GM19193 (cell line): ENCODE results near the gene PTPRF.

Experiments
- POLR2A ChIP-seq: IDR thresholded peaks from 4 replicates; pipeline ENCODE4 v1.6.1; 2011; ENCODE audit not compliant: insufficient read depth, insufficient read length; ENCODE audit errors: extremely low read depth

The PTPRF gene

GRCh38 chr1:43610339-43610738 is 79.7 kb downstream of the PTPRF start:
- no peak for TF ChIP-seq POLR2A

GRCh38 chr1:43611950-43612349 is 81.3 kb downstream of the PTPRF start:
- TF ChIP-seq POLR2A, result no peak

GRCh38 chr1:43612406-43612805 is 81.7 kb downstream of the PTPRF start:
- TF ChIP-seq POLR2A, result no peak

GRCh38 chr1:43613075-43613942 is 82.6 kb downstream of the PTPRF start:
- TF ChIP-seq POLR2A, result no peak

GRCh38 chr1:43614211-43614610 is 83.5 kb downstream of the PTPRF start:
- TF ChIP-seq POLR2A, result no peak

- TF ChIP-seq POLR2A, result no peak
Measured at GRCh38 chr1:43614891-43615290, 84.2 kb downstream of the PTPRF start.

- no peak for TF ChIP-seq POLR2A
Measured at GRCh38 chr1:43616383-43616782, 85.7 kb downstream of the PTPRF start.

GRCh38 chr1:43617011-43617410 is 86.3 kb downstream of the PTPRF start:
- no peak for TF ChIP-seq POLR2A

- TF ChIP-seq POLR2A, result no peak
Measured at GRCh38 chr1:43617668-43618067, 87.0 kb downstream of the PTPRF start.

GRCh38 chr1:43618521-43619313 is 88.0 kb downstream of the PTPRF start:
- no peak for TF ChIP-seq POLR2A

- TF ChIP-seq POLR2A, result no peak
Measured at GRCh38 chr1:43619314-43619790, 88.7 kb downstream of the PTPRF start.

- TF ChIP-seq POLR2A, result no peak
Measured at GRCh38 chr1:43619996-43620920, 89.6 kb downstream of the PTPRF start.

GRCh38 chr1:43620956-43621355 is 90.3 kb downstream of the PTPRF start:
- no peak for TF ChIP-seq POLR2A

- no peak for TF ChIP-seq POLR2A
Measured at GRCh38 chr1:43621386-43621785, 90.7 kb downstream of the PTPRF start.

- no peak for TF ChIP-seq POLR2A
Measured at GRCh38 chr1:43621861-43622260, 91.2 kb downstream of the PTPRF start.
